ENCODE results near the gene DR1.
A peak's percentile ranks its signal among the peaks of the same experiment; 100 is the strongest.
"Not testable (repeated sequence)": the region's sequence is repeated elsewhere in the genome, so short reads cannot be mapped to it uniquely, and the experiment has no call there.

DR1 gene

DNA sequence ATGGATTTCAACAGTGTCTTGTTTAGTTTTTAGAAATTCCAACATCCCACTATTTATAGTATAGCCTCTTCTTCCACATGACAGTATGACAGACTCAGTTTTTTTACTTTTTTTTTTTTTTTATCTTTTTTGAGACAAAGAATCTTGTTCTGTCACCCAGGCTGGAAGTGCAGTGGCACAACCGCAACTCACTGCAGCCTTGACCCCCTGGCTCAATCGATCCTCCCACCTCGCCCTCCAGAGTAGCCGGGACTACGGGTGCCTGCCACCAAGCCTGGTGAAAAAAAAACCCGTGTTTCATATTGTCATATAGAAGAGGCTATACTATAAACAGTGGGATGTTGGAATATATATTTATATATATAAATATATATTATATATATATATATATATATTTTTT, 1.2 kb upstream of the DR1 start:
- no peak for DNase-seq

DNA sequence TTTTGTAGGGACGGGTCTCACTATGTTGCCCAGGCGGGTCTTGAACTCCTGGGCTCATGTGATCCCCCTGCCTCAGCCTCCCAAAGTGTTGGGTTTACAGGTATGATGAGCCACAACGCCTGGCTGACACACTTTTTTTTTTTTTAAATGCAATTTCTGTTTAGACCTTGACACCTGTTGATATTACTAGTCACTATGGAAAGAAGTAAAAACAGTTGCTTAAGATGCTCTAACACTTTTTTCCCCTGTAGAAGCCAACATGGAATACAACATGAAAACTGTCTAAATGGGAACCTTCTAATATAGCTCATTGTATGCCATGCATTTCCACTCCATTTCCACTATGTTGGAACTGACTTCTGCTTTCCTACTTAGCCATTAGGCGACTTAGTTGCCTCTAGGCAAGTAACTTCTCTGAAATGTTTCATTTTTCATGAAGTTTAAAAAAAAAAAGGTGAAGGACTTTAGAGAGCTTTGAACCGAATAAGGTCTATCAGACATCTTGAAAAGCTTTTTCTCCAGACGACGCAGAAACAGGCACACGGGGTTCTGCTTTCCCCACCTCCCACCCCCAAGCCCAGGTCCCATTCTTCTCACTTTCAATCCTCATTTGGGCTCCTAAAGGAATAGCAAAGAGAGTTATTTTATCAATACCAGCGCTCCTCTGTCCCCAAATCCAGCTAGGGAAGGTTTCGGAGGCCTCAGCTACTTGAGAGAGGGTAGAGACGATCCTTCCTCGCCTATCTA, 648 bp upstream of the DR1 start:
- DNase-seq, result peak; percentile 57

DNA sequence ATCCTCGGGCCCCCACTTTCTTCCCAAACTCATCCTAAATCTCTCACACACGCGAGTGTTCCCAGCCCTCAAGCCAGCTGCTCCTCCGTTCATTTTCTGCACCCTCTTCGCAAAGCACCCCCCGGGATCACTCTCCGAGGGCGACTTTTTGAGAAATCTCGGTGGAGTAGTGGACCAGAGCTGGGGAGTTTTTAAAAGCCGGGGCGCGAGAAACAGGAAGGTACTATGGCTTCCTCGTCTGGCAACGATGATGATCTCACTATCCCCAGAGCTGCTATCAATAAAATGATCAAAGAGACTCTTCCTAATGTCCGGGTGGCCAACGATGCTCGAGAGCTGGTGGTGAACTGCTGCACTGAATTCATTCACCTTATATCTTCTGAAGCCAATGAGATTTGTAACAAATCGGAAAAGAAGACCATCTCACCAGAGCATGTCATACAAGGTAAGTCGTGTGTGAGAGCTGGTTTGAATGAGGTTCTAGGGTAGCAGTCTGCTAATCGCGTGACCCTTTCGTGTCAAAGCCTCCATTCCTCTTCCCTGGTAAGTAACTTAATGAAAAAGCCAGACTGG, 800 bp downstream of the DR1 start:
- no peak for DNase-seq

DNA sequence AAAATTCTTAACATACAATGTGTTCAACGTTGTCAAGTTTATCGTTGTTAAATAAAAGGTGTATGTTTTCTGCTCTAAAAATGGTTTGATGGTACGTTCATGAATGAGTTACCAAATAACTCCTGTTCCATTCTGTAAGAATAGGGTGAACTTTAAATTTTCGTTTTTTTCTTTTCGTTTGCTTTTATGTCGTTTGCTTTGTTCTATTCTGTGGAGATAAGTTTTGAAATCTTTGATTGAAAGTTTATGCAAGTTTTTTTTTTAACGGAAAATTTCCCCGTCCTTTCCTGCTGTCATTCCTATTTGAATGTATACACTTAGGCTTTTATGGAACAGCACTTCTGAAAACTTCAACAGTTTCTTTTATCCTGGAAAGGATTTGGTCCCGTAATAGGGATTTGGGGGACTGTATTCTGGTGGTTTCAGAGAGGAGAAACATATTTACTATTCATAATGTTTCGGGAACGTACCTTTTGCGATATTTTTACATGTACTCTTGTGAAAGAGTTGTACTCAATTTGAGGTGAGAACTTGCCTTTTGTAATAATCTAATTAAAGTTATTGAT, 1.7 kb downstream of the DR1 start:
- DNase-seq, result no peak

GRCh38 chr1:93348104-93348728, 2.5 kb downstream of the DR1 start:
- DNase-seq, result no peak

- DNase-seq, result no peak
These were observed 3.8 kb downstream of the DR1 start for GRCh38 chr1:93349231-93350135.

DNA sequence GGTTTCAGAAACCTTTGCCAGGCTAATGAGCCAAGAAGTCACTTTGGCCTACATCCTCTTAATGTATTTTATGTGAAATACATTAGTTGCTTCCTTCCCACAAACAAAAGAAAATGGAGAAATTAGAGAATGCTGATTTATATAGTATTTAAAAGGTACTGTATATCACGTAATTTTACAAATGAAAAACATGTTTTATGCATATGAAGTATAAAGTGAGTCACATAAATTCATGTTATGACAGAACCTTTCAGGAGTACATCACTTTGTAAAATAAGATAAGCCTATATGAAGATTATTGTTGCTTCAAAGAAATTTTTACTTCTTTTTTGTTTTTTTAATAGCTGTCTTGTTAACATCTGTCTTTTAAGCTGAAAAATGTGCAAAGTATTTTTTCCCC, 4.6 kb downstream of the DR1 start:
- no peak for DNase-seq

- DNase-seq, result no peak
These were observed 5.2 kb downstream of the DR1 start for GRCh38 chr1:93350875-93351274.

GRCh38 chr1:93351346-93351745, 5.6 kb downstream of the DR1 start:
- DNase-seq, result not testable (repeated sequence)

DNA sequence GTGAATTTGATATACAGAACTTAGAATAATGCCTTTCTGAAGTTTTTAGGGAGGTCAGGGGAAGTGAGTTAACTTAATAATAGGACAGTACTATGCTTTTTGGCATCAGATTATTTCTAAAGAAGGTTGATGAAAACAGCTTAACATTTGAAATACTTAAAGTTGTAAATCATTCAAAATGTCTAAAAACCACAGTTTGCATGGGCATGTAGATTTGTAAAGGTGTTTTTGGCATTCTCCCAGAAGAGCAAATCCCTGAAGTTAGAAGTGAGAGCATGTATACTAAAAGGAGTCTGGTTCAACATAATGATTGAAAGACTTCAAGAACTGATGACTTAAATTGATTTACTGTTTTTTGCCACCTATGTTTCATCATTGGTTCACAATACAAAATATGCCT, 6.7 kb downstream of the DR1 start:
- DNase-seq, result no peak

DNA sequence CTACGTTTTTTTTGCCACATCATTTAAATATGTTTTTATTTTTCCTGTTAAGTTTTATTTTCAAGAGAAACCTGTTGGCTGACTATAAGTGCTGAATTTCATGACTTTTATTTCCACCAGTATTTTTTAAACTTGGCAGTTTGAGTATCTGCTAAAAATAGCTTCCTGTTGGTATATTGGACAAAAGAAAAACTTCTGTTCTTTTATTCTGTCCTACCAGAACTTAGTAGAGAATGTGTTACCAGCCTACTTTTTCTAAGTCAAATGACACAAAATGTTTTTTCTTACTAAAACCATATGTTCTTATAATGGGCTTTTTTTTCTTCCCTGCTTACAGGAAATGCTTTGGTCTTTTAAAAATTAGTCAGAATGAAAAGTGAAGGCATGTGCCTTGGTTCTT, 7.6 kb downstream of the DR1 start:
- no peak for DNase-seq

GRCh38 chr1:93354749-93355148, 9.0 kb downstream of the DR1 start:
- no peak for DNase-seq

DNA sequence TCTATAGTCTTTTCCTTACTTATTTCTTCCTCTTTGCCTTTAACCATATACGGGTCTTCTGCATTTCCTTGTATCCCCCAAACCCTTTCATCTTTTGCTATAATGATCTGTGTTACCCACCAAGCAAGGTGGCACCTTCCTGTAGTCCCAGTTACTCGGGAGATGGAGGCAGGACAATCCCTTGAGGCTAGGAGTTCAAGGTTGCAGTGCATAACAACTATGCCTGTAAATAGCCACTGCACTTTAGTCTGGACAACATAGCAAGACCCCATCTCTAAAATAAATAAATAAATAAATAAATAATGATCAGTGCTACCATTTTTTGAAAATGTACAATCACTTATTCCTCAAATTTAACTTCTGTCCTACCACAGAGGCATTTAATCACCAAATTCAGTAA, 11.5 kb downstream of the DR1 start:
- DNase-seq, result no peak

DNA sequence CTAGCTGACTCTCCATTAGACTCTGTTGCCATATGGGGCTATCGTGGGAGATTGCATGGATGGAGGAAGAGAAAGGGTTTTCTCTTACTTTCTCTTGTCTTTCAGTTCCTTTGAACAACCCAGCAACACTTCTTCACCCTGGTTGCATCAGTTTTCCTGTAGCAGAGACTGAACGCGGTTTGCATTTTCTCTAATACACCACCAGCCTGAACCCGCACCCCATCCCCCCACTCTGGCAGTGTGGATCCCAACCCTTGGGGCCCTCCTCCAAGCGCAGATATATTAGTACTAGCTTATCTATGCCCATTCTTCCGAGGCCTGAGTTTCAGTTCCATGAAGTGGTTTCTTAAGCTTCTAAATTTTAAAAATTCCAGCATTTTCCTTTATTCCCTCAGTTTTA, 12.6 kb downstream of the DR1 start:
- no peak for DNase-seq

DNA sequence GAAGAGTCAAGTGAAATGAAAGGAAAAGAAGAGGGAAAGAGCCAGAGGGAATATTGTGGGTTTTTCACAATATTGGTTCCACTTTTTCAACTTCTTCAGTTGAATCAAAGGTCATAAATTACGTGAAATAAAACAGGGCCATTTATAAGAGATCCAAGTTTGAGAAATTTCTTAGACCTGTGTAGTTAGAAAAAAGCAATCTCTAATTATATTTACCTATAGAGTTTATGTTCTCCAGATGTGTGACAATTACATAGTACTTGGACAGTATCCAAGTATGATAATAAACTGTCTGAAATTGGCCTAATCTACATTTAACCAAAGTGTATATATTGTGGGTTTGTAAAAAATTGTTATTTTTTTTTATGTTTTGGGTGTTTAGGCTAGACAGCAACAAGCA, 14.4 kb downstream of the DR1 start:
- no peak for DNase-seq

DNA sequence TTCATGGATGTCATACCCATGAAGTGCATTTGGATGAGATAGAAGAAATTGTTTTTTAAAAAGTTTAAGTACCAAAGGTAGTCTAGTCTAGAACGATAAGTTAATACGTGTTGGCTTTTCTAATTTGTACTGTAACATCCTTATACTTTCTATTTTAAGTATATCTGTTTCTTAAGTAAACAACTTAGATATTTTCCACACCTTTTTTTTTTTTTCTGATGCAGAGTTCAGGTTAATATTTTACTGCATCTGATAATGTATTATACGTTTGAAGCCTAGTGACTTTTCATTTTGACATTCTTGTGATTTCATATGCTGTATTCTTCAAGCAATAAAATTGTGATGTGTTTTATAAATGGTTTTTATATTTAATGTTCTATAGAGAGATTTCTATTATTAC, 16.5 kb downstream of the DR1 start:
- no peak for DNase-seq

DNA sequence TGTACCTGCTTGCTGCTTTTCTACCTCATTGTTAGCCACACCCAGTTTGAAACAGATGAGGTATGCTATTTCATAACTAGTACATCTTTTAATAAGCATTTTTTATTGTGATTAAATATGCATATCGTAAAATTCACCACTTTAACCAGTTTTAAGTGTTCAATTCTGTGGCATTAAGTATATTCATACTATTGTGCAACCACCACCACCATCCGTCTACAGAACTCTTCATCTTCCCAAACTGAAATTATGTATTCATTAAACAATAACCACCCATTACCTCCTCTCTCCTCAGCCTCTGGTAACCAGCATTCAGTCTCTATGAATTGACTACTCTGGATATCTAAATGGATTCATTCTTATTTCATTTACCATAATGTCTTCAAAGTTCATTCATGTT, 20.1 kb downstream of the DR1 start:
- DNase-seq, result no peak

DNA sequence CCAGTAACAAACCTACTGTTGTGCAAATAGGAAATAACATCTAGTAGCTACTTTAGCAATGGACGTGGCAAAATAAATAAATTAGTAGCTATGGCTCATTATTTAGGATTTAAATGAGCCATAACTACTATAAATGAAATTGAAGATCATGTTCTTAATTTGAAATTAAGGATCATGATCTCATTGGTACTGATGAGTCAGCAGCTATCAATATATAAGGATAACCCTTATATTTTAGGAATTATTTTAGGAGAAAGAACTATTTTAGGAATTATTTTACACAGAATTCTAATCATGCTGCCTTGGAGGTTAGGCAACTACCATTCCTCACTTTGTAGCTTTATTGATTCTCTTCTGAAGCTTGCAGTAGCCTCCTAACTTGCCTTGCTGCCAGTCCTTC, 24.0 kb downstream of the DR1 start:
- DNase-seq, result no peak

DNA sequence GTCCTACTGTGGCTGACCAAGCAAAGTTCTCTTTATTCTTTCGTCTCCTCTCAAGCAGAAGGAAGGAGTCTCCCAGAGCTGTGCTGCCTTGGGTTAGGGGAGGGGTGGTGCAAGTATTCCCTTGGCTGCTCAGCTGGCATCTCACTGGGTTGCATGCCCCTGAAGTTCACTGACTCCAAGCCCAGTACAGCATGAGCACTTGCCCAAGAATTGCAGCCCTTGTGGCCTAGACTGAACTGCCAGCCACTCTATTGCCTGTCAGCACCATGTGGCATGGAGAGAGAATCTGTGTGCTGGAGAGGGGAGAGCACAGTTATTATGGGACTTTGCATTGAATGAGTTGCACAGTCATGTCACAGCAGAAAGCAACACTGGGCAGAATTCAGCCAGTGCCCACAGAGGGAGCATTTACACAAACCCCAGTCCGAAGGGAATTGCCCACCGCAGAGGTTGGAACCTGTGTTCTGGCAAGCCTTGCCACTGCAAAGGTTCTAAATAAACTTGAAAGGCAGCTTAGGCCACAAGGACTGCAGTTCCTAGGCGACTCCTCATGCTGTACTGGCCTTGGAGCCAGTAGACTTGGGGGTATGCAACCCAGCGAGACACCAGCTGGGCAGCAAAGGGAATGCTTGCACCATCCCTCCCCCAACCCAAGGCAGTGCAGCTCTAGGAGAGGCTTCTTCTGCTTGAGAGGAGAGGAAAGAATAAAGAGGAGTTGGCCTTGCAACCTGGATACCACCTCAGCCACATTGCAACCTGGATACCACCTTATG, 28.8 kb downstream of the DR1 start:
- DNase-seq, result no peak

GRCh38 chr1:93384656-93385055, 38.9 kb downstream of the DR1 start:
- DNase-seq, result no peak

- not testable (repeated sequence) for DNase-seq
These were observed 40.6 kb downstream of the DR1 start for GRCh38 chr1:93386268-93386667.

- no peak for DNase-seq
These were observed 48.8 kb downstream of the DR1 start for GRCh38 chr1:93394514-93394913.

Data from kidney glomerular epithelial cell (primary cell).